SKM-1 (cell line): Measurements from ENCODE around the gene KIF13A.
"Not testable (repeated sequence)": the region's sequence is repeated elsewhere in the genome, so short reads cannot be mapped to it uniquely, and the experiment has no call there.

ENCODE experiments used
- DNase-seq: peaks from one replicate; lab custom pipeline; 2025; ENCODE audit not compliant: unreplicated experiment; lab: John Stamatoyannopoulos, UW

KIF13A gene

GRCh38 chr6:17877196-17877894, 110.1 kb downstream of the KIF13A start:
- no peak for DNase-seq

- no peak for DNase-seq
These were observed 112.7 kb downstream of the KIF13A start for GRCh38 chr6:17874753-17875152.

GRCh38 chr6:17872908-17873307, 114.5 kb downstream of the KIF13A start:
- DNase-seq = no peak

GRCh38 chr6:17871836-17872235, 115.6 kb downstream of the KIF13A start:
- no peak for DNase-seq

GRCh38 chr6:17871189-17871519, 116.3 kb downstream of the KIF13A start:
- no peak for DNase-seq

- DNase-seq = no peak
These were observed 116.9 kb downstream of the KIF13A start for GRCh38 chr6:17870300-17871188.

- no peak for DNase-seq
These were observed 117.7 kb downstream of the KIF13A start for GRCh38 chr6:17869753-17870050.

- no peak for DNase-seq
These were observed 118.3 kb downstream of the KIF13A start for GRCh38 chr6:17869010-17869752.

GRCh38 chr6:17867880-17868279, 119.6 kb downstream of the KIF13A start:
- DNase-seq = no peak

- no peak for DNase-seq
These were observed 120.5 kb downstream of the KIF13A start for GRCh38 chr6:17866876-17867444.

GRCh38 chr6:17865798-17866725, 121.4 kb downstream of the KIF13A start:
- no peak for DNase-seq

- DNase-seq = no peak
These were observed 122.2 kb downstream of the KIF13A start for GRCh38 chr6:17865243-17865642.

- no peak for DNase-seq
These were observed 123.3 kb downstream of the KIF13A start for GRCh38 chr6:17863901-17864754.

- no peak for DNase-seq
These were observed 126.1 kb downstream of the KIF13A start for GRCh38 chr6:17861361-17861760.

GRCh38 chr6:17859846-17860245, 127.6 kb downstream of the KIF13A start:
- no peak for DNase-seq

- DNase-seq = no peak
These were observed 128.9 kb downstream of the KIF13A start for GRCh38 chr6:17858584-17858983.

- DNase-seq = not testable (repeated sequence)
These were observed 130.2 kb downstream of the KIF13A start for GRCh38 chr6:17857188-17857587.

- DNase-seq = no peak
These were observed 131.1 kb downstream of the KIF13A start for GRCh38 chr6:17856306-17856705.

- DNase-seq = no peak
These were observed 132.1 kb downstream of the KIF13A start for GRCh38 chr6:17855381-17855780.

GRCh38 chr6:17853533-17853932, 133.9 kb downstream of the KIF13A start:
- DNase-seq = no peak
